Right cardiac atrium (tissue), 5 donors: ENCODE data around the gene KRT25. TPM values are rescaled to one million over a fixed set of nuclear protein-coding genes. Genes with fewer than 3 reads are reported as not detected.
A peak's percentile ranks its signal among the peaks of the same experiment; 100 is the strongest.

Experiments used
- ATAC-seq, 2 donors: fragments of 200-7000 bp; cut with Tn5 transposase; one replicate each; pipeline versions ENCODE4 v1.8.0 to v1.9.1; 2020; ENCODE audit warnings: moderate library complexity in 2 of 2, mild to moderate bottlenecking in 1 of 2
- DNase-seq, 3 donors: peaks; one replicate each; pipeline ENCODE4 v3.0.0-alpha.2; 2020
- H3K27ac ChIP-seq: one replicate; pipeline ENCODE4 v1.5.1; 2013; ENCODE audit warnings: mild to moderate bottlenecking, low read length, control low read depth, moderate library complexity
- H3K27me3 ChIP-seq: one replicate; pipeline ENCODE4 v1.6.1; 2013; ENCODE audit not compliant: control insufficient read depth, insufficient read depth
- H3K4me1 ChIP-seq: one replicate; pipeline ENCODE4 v1.6.1; 2013; ENCODE audit warnings: low read length; ENCODE audit not compliant: control insufficient read depth, insufficient read depth
- H3K4me3 ChIP-seq: one replicate; pipeline ENCODE4 v1.5.1; 2013; ENCODE audit warnings: low read length, control low read depth
- H3K9me3 ChIP-seq: one replicate; pipeline ENCODE4 v1.6.1; 2013; ENCODE audit warnings: low read length; ENCODE audit not compliant: control insufficient read depth
- WGBS: extraction: QIAGEN DNeasy Blood & Tissue Kit; methylation state at CpG from one replicate; pipeline ENCODE4 v1.1.7; 2013; 5-methylcytosine and 5-hydroxymethylcytosine counted together
- intact Hi-C, 4 donors: fragments of 100-400 bp; cut with DNase I; formaldehyde crosslinking; loops; one replicate each; pipeline versions ENCODE4 v1.11.0 to v1.14.0; 2022 to 2023
- polyA plus RNA-seq: library from polyadenylated mRNA; stranded (reverse); fragments of 200-250 nt; gene quantifications from one replicate; pipeline ENCODE4 v1.2.3, GENCODE V29; 2013
- total RNA-seq, 4 donors: library from RNA; stranded (reverse); fragmentation: NEBNext Ultra II Directional; extraction: Animal tissue kit (Norgen Biotek cat#: 25700); gene quantifications; one replicate each; pipeline ENCODE4 v1.2.1, GENCODE V29; 2021
- donor health status: healthy with polysubstance abuse.
- donor health status: DM: no; HTN: yes; CAD: no.
- donor health status: DM: no; HTN: no; CAD: no.
- donor health status: DM: no; HTN: yes; CAD: no; lungs with severe emphysema.
- donor health status: DM: yes; HTN: yes; CAD: no.

Gene KRT25
- total and polyA plus RNA-seq, 5 donors: not detected

DNA sequence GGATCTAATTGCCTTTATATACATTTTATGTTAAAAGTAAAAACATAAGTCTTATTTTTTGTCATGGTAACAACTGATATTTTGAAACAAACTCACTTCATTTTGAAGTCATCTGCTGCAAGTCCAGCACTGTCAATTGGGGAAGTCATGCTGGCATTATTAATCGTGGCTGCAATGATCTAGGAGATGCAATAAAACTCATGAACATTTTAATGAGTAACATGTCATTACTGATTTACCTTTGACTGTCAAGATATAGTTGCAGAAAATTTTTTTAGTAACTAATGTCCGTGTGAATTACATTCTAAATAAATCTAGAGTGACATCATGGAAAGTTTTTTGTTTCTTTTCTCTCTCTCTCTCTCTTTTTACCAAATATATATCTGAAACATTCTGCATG, 34.2 kb downstream of the KRT25 start:
- DNase-seq (no peak), ATAC-seq (no peak)
- Histone ChIP-seq H3K9me3 (no peaks in the 10 kb centered on the region), H3K27ac (no peak overlapping the region), H3K4me3 (no peak overlapping the region), H3K4me1 (no peaks in the 10 kb centered on the region), H3K27me3 (no peaks in the 10 kb centered on the region)
- 67% methylated on average over 2 of the region's 2 CpGs for WGBS
- intact Hi-C loops: no loop called here

DNA sequence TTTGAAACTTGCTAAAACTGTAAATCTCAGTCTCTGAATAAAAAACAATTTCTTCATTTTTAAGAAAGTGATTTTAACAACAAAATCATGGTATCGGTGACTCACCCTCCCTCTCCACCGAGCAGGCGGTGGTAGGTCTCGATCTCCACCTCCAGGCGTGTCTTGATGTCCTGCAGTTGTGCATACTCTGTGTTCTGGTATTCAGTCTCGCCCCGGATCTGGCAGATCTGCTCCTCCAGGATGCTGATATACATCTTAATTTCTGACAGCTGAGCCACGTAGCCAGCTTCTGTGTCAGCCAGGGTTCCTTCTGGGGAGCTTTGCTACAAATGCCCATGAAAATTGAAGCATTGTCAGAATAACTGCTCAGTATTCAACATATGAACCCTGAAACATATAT, 36.2 kb downstream of the KRT25 start:
- ATAC-seq (no peak), DNase-seq (no peak)
- intact Hi-C loops: no loop called here
- H3K27ac ChIP-seq: no peak overlapping the region
- H3K4me3 ChIP-seq: no peak overlapping the region
- H3K4me1 ChIP-seq: no peaks in the 10 kb centered on the region
- no peaks in the 10 kb centered on the region for H3K9me3 ChIP-seq
- H3K27me3 ChIP-seq: no peaks in the 10 kb centered on the region
- 53% methylated on average over 8 of the region's 8 CpGs for WGBS

DNA sequence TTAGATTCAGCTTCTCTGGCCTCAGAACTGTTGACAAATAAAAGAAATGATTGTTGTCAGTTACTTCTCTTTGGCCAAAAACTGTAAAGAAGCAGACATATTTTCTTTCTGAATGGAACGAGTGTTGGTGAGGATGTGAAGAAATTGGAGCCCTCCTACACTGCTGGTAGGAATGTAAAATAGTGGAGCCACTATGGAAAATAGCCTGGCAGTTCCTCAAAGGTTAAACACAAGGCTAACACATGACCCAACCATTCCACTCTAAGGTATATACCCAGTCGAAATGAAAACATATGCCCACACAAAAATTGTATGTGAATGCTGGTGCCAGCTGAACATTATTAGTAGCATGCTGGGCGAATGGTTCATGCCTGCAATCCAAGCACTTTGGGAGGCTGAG, 37.4 kb downstream of the KRT25 start:
- no peak overlapping the region for H3K27ac ChIP-seq
- no peak for DNase-seq
- no peak for ATAC-seq
- no peaks in the 10 kb centered on the region for H3K9me3 ChIP-seq
- no peaks in the 10 kb centered on the region for H3K27me3 ChIP-seq
- intact Hi-C loops: no loop called here
- WGBS: 67% methylated on average over 3 of the region's 3 CpGs
- no peak overlapping the region for H3K4me3 ChIP-seq
- H3K4me1 ChIP-seq: no peaks in the 10 kb centered on the region

DNA sequence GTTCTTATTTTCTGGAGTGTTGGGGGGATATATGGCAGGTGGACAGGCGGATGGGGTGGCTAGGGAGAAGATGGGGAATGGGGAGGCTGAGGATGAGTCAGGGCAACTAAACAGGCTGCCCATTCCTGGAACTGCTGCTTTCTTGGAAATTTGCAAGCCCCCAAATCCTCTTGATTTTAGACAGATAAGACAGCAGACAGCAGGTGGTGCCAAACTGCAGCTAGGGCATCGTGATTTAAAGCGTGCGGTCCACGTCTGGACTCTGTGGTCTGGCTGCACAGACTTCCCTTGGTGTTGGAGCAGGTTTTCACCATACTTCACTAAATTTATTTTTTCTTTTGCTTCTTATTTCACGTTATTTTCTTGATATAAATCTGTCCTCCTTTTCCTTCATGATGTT, 40.7 kb downstream of the KRT25 start:
- Histone ChIP-seq H3K27me3 (no peaks in the 10 kb centered on the region), H3K4me3 (no peak overlapping the region), H3K4me1 (no peaks in the 10 kb centered on the region), H3K9me3 (no peaks in the 10 kb centered on the region), H3K27ac (no peak overlapping the region)
- intact Hi-C loops: no loop called here
- ATAC-seq (no peak), DNase-seq (no peak)
- WGBS: 73% methylated on average over 6 of the region's 6 CpGs

DNA sequence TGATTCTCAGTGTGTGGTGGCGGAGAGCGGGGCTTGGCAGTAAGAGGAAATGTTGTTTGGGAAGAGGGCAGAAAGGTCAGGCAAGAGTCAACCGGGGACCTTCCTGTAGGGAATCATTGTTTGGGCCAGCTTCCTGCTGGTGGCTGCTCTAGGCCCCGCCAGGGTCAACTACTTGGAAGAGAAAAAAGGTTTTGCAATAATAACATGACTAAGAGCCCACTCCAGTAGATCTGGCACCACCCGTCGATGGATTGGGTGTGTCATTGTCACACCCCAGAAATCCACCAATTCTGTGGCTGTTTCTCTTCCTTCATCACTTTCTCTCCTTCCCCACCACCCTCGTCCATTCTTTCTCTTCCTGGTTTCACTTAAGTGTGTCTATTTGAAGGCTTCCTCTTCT, 47.4 kb downstream of the KRT25 start:
- peak; percentile 96 to 98 for ATAC-seq
- Histone ChIP-seq H3K4me1 (peaks cover 3% of the 10 kb centered on the region), H3K27ac (peak overlapping the region; percentile 76), H3K27me3 (no peaks in the 10 kb centered on the region), H3K4me3 (no peak overlapping the region), H3K9me3 (no peaks in the 10 kb centered on the region)
- intact Hi-C loops: no loop called here
- peak; percentile 73 to 88 (median 75) for DNase-seq
- WGBS: 41% methylated on average over 7 of the region's 7 CpGs

DNA sequence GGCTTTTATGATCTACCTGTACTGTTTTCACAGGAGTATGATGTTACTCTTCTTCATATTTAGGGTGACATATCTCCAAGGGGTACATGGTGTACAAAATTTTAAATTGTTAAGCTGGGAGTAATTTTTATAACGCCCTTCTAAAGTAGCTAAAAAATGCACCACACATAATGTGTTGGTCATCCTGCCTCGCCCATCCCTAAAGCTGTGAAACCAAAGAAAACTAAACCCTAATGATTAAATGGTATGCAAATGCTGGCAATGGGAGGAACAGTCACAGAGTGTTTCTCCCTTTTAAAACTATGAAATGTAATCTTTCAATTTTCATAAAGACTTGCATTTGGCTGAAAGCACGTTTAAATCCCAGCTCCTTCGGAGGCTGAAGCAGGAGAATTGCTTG, 49.5 kb downstream of the KRT25 start:
- intact Hi-C loops: no loop called here
- 59% methylated on average over 4 of the region's 4 CpGs for WGBS
- Histone ChIP-seq H3K27me3 (no peaks in the 10 kb centered on the region), H3K4me3 (no peak overlapping the region), H3K4me1 (peaks cover 3% of the 10 kb centered on the region), H3K9me3 (no peaks in the 10 kb centered on the region), H3K27ac (no peak overlapping the region)
- ATAC-seq (no peak), DNase-seq (no peak)

DNA sequence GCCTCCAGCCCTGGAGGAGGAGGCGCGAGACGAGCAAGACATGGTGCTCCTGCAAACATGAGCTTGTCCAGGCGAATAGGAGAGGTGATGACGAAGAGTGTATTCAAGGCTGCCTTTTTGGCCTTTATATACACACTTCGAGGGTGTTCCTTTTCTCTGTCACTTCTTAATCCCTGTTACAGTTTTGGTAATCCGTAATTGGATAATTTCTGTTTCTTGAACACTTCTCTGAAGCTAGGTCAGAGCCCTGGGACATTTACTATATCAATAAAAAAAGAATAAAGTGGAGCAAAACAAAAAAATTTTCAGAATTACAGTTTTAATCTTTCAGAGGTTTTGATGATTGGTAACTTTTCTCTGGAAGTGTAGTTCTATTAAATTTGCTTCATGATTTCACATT, 51.5 kb downstream of the KRT25 start, which contains the start of gene KRT24:
KRT24 (minus strand) TSS at position 101 of the 400 bp plus-strand sequence; CDS start at position 42, 59 bp downstream.
- 65% methylated on average over 7 of the region's 7 CpGs for WGBS
- H3K9me3 ChIP-seq: no peaks in the 10 kb centered on the region
- ATAC-seq: no peak
- no peak within 1 kb of the TSS for H3K27ac ChIP-seq
- H3K4me1 ChIP-seq: peaks cover 3% of the 10 kb centered on the region
- no peak for DNase-seq
- no peaks in the 10 kb centered on the region for H3K27me3 ChIP-seq
- H3K4me3 ChIP-seq: no peak within 1 kb of the TSS
- intact Hi-C loops: no loop called here

DNA sequence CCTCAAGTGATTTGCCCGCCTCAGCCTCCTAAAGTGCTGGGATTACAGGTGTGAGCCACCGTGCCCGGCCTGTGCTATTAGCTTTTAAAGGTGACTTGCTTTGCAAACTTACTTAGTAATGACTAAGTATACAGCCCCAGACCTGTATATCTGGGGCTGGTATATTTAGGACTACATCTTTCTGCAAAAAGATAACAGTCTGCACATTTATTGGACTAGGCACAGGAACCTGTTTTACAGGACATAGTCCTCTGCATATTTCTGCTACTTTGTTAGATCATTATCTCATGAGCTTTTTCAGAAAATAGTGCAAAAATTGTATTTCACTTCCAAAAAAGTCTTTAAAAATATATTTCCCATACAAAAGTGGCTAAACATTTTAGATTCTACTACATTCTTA, 52.9 kb downstream of the KRT25 start:
- DNase-seq: no peak
- Histone ChIP-seq H3K4me1 (peaks cover 1% of the 10 kb centered on the region), H3K27me3 (no peaks in the 10 kb centered on the region), H3K27ac (no peak overlapping the region), H3K9me3 (no peaks in the 10 kb centered on the region), H3K4me3 (no peak overlapping the region)
- 85% methylated on average over 3 of the region's 3 CpGs for WGBS
- intact Hi-C loops: no loop called here
- no peak for ATAC-seq

DNA sequence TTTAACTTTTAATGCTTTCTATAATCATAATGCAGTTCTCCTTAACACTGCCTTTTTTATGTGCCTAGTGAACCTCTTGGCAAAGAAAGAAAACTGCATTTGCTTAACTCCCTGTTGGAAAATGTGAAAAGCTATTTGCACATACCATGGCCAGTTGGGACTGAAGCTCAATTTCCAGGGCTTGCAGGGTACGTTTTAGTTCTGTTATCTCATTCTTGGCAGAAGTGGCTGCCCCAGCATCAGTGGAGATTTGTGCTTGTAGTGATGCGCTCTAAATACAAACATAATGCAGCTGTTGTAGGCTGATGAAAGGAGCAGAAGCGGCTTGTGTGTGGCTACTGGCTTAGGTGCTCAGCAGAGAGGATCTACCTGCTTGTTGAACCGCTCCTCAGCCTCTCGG, 55.3 kb downstream of the KRT25 start:
- ATAC-seq: peak in 1 of 2 donors; percentile 85
- DNase-seq: peak in 1 of 3 donors; percentile 62
- 44% methylated on average over 5 of the region's 5 CpGs for WGBS
- no peaks in the 10 kb centered on the region for H3K9me3 ChIP-seq
- peaks cover 2% of the 10 kb centered on the region for H3K4me1 ChIP-seq
- H3K27ac ChIP-seq: peak overlapping the region; percentile 53
- intact Hi-C loops: no loop called here
- H3K27me3 ChIP-seq: no peaks in the 10 kb centered on the region
- no peak overlapping the region for H3K4me3 ChIP-seq

DNA sequence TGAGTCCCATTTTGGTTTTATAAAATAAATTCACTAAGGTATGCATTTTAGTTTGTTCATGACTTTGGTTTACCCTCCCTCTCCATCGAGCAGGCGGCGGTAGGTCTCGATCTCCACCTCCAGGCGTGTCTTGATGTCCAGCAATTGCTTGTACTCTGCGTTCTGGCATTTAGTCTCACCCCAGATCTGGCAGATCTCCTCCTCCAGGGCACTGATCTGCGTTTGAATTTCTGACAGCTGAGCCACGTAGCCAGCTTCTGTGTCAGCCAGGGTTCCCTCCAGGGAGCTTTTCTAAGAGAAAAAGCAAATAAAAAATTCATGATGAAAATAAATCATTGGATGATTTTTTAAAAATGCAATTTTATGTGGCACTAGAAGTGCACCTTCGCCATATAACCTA, 55.8 kb downstream of the KRT25 start:
- peak; percentile 48 to 89 for ATAC-seq
- intact Hi-C loops: no loop called here
- DNase-seq: peak; percentile 42 to 79 (median 62)
- Histone ChIP-seq H3K27ac (no peak overlapping the region), H3K4me3 (no peak overlapping the region), H3K9me3 (no peaks in the 10 kb centered on the region), H3K27me3 (no peaks in the 10 kb centered on the region), H3K4me1 (peaks cover 2% of the 10 kb centered on the region)
- 47% methylated on average over 9 of the region's 9 CpGs for WGBS
